ENCODE measurements around the gene FNDC3B.

- TF ChIP-seq, protein P1, sequence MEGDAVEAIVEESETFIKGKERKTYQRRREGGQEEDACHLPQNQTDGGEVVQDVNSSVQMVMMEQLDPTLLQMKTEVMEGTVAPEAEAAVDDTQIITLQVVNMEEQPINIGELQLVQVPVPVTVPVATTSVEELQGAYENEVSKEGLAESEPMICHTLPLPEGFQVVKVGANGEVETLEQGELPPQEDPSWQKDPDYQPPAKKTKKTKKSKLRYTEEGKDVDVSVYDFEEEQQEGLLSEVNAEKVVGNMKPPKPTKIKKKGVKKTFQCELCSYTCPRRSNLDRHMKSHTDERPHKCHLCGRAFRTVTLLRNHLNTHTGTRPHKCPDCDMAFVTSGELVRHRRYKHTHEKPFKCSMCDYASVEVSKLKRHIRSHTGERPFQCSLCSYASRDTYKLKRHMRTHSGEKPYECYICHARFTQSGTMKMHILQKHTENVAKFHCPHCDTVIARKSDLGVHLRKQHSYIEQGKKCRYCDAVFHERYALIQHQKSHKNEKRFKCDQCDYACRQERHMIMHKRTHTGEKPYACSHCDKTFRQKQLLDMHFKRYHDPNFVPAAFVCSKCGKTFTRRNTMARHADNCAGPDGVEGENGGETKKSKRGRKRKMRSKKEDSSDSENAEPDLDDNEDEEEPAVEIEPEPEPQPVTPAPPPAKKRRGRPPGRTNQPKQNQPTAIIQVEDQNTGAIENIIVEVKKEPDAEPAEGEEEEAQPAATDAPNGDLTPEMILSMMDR (IDR thresholded peaks at IDR 0.05): no peak
- TF ChIP-seq POLR2A (IDR thresholded peaks at IDR 0.05): no peak
Measured at GRCh38 chr3:172029425-172030098, 9.8 kb upstream of the FNDC3B start.
